Measurements from ENCODE around the gene ARFIP2. TPM values are rescaled to one million over a fixed set of nuclear protein-coding genes. Genes with fewer than 3 reads are reported as not detected.
A peak's percentile ranks its signal among the peaks of the same experiment; 100 is the strongest.

Gene ARFIP2
- total RNA-seq, 4 donors from 2014 or later = 43.9 to 51.2 (median 48.6) TPM

GRCh38 chr11:6497069-6497839 lies 16.1 kb upstream of the ARFIP2 start, which contains the start of gene DNHD1:
TSS of gene DNHD1 (plus strand) at chr11:6497280. CDS start at chr11:6498216, 936 bp downstream.
- intact Hi-C loops (cut with DNase I) = no loop called here
- H3K27me3 ChIP-seq = no peaks in the 10 kb centered on the region
- peak within 1 kb of the TSS; percentile 40 to 52 (median 46) for H3K4me3 ChIP-seq
- H3K27ac ChIP-seq (replicated peaks in 1 of 4) = peak within 1 kb of the TSS in 3 of 4 donors; percentile 36 to 60 (median 52)
- WGBS = 52% methylated on average over 33 of the region's 33 CpGs
- TF ChIP-seq POLR2A (IDR thresholded peaks at IDR 0.05; ENCODE audit: low read depth) (no peak), POLR2AphosphoS5 (IDR thresholded peaks at IDR 0.05) (peak; percentile 46 to 57), CTCF (IDR thresholded peaks at IDR 0.05) (no peak)
- DNase-seq (ENCODE audit: extremely low spot score) = peak; percentile 87
- H3K36me3 ChIP-seq = peaks cover 0 to 41% (median 12%) of the 10 kb centered on the region in 4 donors
- H3K4me1 ChIP-seq = peaks cover 4 to 25% (median 22%) of the 10 kb centered on the region in 4 donors
- H3K9me3 ChIP-seq = no peaks in the 10 kb centered on the region

- DNase-seq (ENCODE audit: extremely low spot score) = no peak
- Histone ChIP-seq H3K27me3 (no peaks in the 10 kb centered on the region), H3K4me1 (no peaks in the 10 kb centered on the region), H3K36me3 (peaks cover 0 to 87% (median 43%) of the 10 kb centered on the region in 4 donors), H3K27ac (replicated peaks in 1 of 4) (no peak overlapping the region), H3K9me3 (no peaks in the 10 kb centered on the region), H3K4me3 (no peak overlapping the region)
- intact Hi-C loops (cut with DNase I) = no loop called here
- 93% methylated on average over 4 of the region's 4 CpGs for WGBS
- TF ChIP-seq POLR2A (IDR thresholded peaks at IDR 0.05; ENCODE audit: low read depth) = no peak
- no peak for TF ChIP-seq POLR2AphosphoS5 (IDR thresholded peaks at IDR 0.05)
- no peak for TF ChIP-seq CTCF (IDR thresholded peaks at IDR 0.05)
- no peak for TF ChIP-seq EP300 (IDR thresholded peaks at IDR 0.05)
Measured at GRCh38 chr11:6489306-6489705, 8.2 kb upstream of the ARFIP2 start.

- no peaks in the 10 kb centered on the region for H3K27me3 ChIP-seq
- H3K36me3 ChIP-seq = peaks cover 0 to 90% (median 46%) of the 10 kb centered on the region in 4 donors
- no peaks in the 10 kb centered on the region for H3K4me1 ChIP-seq
- DNase-seq (ENCODE audit: extremely low spot score) = no peak
- H3K9me3 ChIP-seq = no peaks in the 10 kb centered on the region
- H3K4me3 ChIP-seq = no peak overlapping the region
- TF ChIP-seq POLR2A (IDR thresholded peaks at IDR 0.05; ENCODE audit: low read depth) (no peak), POLR2AphosphoS5 (IDR thresholded peaks at IDR 0.05) (no peak), EP300 (IDR thresholded peaks at IDR 0.05) (no peak), CTCF (IDR thresholded peaks at IDR 0.05) (no peak)
- WGBS = 92% methylated on average over 3 of the region's 3 CpGs
- H3K27ac ChIP-seq (replicated peaks in 1 of 4) = no peak overlapping the region
- intact Hi-C loops (cut with DNase I) = no loop called here
Measured at GRCh38 chr11:6488821-6489220, 7.7 kb upstream of the ARFIP2 start.

- Histone ChIP-seq H3K4me3 (no peak overlapping the region), H3K4me1 (peaks cover 0 to 3% (median under 1%) of the 10 kb centered on the region in 4 donors), H3K27me3 (no peaks in the 10 kb centered on the region), H3K36me3 (peaks cover 0 to 90% (median 51%) of the 10 kb centered on the region in 4 donors), H3K27ac (replicated peaks in 1 of 4) (no peak overlapping the region), H3K9me3 (no peaks in the 10 kb centered on the region)
- intact Hi-C loops (cut with DNase I) = no loop called here
- TF ChIP-seq POLR2A (IDR thresholded peaks at IDR 0.05; ENCODE audit: low read depth) (no peak), POLR2AphosphoS5 (IDR thresholded peaks at IDR 0.05) (no peak), EP300 (IDR thresholded peaks at IDR 0.05) (no peak), CTCF (IDR thresholded peaks at IDR 0.05) (no peak)
- DNase-seq (ENCODE audit: extremely low spot score) = no peak
- 88% methylated on average over 6 of the region's 6 CpGs for WGBS
Measured at GRCh38 chr11:6488342-6488741, 7.2 kb upstream of the ARFIP2 start.

Data from esophagus muscularis mucosa (tissue), 4 donors.